GM12873 (cell line): Measurements from ENCODE around the gene CUBN.

Experiments
- TF ChIP-seq, protein P1 (sequence below): IDR thresholded peaks from 2 replicates; pipeline ENCODE4 v1.5.1; 2012; ENCODE audit warnings: low read depth, mild to moderate bottlenecking, moderate library complexity, low read length, control low read depth; ENCODE audit not compliant: insufficient read depth; ENCODE audit errors: missing control alignments

CUBN gene

DNA sequence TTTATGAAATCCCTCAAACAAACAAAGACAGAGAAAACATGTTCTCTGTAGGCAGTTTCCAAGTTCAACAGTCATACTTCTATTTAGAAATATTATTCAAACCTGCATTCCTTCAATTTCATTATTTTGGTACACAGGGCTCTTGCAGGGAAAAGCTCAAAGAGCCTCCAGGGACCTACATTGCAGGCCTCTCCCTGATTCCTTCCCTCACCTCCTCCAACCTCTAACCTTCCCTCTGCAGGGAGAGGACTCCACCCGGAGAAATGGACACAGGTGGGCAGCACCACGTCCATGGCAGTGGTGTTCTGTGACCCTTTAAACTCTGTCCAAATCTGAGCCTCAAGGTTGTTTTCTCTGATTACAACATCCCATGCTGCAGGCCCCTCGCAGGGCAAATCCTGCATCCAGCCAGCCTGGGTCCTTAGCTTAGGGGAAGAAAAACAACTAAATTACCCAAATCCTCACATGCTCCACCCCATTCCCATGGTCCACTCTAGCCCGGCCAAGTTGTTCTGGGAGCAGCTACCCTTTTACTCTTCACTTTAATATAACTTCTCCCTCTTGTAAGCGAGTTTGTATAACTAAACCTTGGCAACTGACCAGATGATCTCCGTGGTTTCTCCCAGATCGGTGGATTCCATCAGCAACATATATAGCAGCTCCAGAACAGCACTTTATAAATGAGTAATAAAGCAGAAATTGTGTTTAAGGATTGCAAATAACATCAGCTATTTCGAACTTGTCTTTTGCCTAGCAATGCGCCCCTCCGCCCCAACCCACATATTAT, 129.8 kb downstream of the CUBN start:
- TF ChIP-seq, protein P1, sequence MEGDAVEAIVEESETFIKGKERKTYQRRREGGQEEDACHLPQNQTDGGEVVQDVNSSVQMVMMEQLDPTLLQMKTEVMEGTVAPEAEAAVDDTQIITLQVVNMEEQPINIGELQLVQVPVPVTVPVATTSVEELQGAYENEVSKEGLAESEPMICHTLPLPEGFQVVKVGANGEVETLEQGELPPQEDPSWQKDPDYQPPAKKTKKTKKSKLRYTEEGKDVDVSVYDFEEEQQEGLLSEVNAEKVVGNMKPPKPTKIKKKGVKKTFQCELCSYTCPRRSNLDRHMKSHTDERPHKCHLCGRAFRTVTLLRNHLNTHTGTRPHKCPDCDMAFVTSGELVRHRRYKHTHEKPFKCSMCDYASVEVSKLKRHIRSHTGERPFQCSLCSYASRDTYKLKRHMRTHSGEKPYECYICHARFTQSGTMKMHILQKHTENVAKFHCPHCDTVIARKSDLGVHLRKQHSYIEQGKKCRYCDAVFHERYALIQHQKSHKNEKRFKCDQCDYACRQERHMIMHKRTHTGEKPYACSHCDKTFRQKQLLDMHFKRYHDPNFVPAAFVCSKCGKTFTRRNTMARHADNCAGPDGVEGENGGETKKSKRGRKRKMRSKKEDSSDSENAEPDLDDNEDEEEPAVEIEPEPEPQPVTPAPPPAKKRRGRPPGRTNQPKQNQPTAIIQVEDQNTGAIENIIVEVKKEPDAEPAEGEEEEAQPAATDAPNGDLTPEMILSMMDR: no peak

DNA sequence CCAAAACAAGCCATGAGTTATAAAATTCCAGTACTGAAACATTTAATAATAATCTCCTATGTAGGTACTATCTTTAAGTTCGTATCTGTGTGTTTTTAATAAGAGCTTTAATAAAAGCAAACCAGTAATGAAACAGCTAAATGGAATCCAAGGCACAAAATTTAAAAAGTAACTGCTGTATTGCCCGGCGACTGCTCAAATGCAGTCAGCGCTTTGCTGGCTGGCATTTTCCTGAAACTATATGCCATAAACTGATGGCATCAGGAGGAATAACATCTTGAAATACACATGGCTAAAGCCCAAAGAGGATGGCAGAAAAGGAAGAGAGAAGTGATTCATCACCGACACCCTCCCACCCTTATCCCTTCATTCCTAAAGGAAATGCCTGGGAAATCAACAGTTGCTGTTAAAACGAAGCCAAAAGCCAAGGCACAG, 133.1 kb downstream of the CUBN start:
- TF ChIP-seq, protein P1: no peak

DNA sequence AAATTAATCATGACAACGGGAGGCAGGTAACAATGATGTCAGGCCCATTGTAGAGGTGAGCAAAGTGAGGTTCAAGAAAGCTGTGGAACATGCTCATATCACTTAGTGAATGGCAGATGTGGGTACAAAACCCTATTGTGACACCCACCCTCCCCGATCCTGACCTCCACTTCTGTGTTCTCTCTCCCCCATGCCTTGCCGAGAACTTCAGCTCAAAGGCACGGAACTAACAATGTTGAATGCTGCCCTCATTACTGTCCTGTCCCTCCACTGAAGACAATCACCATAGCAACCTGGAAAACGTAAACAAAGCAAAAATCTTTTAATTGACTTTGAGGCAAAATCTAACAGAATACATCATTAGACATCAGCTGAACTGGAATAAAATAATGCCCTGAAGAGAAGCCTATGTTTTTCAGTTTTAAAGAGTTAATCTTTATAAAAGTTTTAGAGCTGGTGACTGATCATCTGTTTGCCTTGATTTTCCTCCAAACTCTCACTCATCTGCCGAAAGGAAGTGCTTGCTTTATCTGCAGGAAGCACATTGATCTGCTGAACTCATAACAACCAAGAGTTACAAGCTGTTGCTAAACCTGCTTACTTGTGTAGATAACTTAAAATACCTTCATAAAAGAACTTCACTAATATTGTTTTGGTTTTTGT, 133.6 kb downstream of the CUBN start:
- TF ChIP-seq, protein P1: no peak

DNA sequence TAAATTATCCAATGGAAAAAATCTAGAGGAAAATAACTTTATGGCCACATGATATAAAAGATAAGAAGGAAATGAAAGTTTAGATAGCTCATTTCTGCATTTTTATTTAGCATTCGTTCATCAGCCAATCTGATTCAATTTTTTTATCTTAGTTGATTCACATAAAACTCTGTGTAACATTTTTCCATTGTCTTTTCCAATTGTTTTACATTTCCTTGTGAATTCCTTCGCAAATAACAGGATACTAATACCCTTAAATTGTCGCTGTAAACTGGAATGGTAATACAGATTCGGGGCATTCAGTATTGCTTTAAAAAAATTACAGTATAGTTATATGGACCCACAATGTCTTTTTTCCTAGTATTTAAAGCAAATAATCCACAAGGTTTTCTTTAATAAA, 136.4 kb downstream of the CUBN start:
- TF ChIP-seq, protein P1: no peak

DNA sequence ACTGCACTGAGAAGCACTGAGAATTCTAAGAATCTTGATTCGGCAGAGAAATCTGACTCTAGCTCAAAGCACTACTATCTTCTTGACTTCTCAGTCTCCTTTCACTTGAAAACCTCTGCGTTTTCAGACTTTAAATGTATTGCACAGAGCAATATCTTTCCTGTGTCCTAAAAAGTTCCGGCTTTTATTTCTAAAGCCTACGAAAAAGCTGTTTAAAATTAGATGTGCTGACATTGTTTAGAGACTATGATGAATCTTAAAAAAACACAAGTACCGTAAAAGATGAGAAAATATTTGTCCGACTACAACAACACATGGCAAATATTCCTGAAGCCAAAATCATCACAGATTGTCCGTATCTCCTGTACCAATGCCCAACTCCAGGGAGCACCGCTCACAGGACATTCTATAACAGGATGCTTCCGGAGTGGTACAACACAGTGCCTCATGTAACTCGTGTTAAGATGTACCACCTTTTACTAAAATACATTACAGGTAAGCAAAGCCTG, 136.9 kb downstream of the CUBN start:
- TF ChIP-seq, protein P1: no peak

DNA sequence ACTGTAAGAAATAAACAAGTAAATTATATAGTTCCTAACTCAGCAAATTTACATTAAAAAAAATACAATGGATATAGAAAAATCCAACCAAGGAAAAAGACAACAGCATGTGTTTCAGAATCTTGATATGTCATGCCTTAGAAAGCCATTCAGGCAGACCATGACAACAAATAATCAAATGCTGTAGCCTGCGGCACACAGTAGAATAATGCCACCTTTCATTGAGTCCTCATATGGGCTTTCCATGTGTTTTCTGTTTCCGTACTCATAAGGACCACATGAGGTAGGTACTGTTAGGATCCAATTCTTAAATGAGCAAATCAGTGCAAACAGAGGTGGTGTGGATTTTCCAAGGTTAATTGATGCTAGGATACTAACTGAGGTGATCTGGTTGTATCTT, 138.6 kb downstream of the CUBN start:
- TF ChIP-seq, protein P1: no peak

DNA sequence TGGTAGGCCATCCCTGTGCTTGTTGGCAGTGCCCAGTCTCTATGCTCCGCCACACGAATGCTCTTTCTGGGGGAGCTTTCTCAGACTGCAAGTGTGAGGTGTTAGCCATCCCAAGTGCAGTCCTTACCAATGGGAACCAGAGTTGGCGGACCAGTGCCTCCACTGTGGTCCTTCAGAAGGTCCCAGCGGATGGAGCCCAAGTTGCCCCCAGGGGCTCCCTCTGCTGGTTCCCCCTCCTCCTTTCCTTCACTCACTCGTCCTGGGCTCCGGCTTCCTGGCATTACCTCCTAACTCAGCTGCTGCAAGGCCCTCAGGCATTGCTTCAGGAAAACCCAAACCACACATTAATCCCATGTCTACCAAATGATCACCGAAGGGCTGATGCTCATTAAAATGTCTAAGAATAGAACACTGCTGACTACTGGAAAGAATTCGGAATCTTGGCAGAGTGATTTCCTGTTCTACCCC, 139.8 kb downstream of the CUBN start:
- TF ChIP-seq, protein P1: no peak
